SK-N-SH (cell line): ENCODE measurements around the gene GSG1L. TPM values are rescaled to one million over a fixed set of nuclear protein-coding genes. Genes with fewer than 3 reads are reported as not detected.

ENCODE experiments used
- CTCF ChIA-PET: fragments of 300-600, 350-600 bp; formaldehyde crosslinking; extraction: SDS; loops from one replicate; lab custom pipeline; 2021; lab: Yijun Ruan, JAX
- POLR2A ChIA-PET: fragments of 350-600 bp; sonication (Branson Sonifier 250); formaldehyde crosslinking; extraction: SDS; loops from one replicate; lab custom pipeline; 2020; ENCODE audit warnings: antibody characterized with exemption, inconsistent platforms; lab: Yijun Ruan, JAX
- DNase-seq: peaks from one replicate; pipeline ENCODE4 v3.0.0; 2012
- H2AFZ ChIP-seq: fragments of 200-600 bp; sonication (generic); 2 replicates; pipeline ENCODE4 v1.8.1; 2016; ENCODE audit warnings: antibody characterized with exemption, mild to moderate bottlenecking, low read depth
- H3F3A ChIP-seq: fragments of 200-600 bp; sonication (generic); replicated peaks from 2 replicates; pipeline ENCODE3; 2016; ENCODE audit warnings: antibody characterized with exemption, mild to moderate bottlenecking; ENCODE audit not compliant: insufficient read depth
- H3K27ac ChIP-seq, 2 experiments: fragments of 200-500 bp in 1 of 2; fragments of 200-600 bp in 1 of 2; sonication (Bioruptor generic) in 1 of 2; sonication (generic), shearing (Covaris generic) in 1 of 2; 2 replicates each; pipeline versions ENCODE4 v1.5.1 to v1.6.1; 2014 to 2016; ENCODE audit warnings: low read depth in 2 of 2, inconsistent platforms in 1 of 2, low read length in 1 of 2, mild to moderate bottlenecking in 1 of 2, mixed read lengths in 1 of 2
- H3K27me3 ChIP-seq: fragments of 200-600 bp; sonication (generic), shearing (Covaris generic); 2 replicates; pipeline ENCODE4 v1.6.1; 2016; ENCODE audit warnings: mixed run types; ENCODE audit not compliant: insufficient read depth
- H3K36me3 ChIP-seq, 2 experiments: fragments of 200-500 bp in 1 of 2; fragments of 200-600 bp in 1 of 2; sonication (Bioruptor generic) in 1 of 2; sonication (generic) in 1 of 2; replicated peaks in 1 of 2; 2 replicates each; pipeline versions ENCODE3 to v1.5.1; 2014 to 2016; ENCODE audit warnings: low read length in 1 of 2, mild to moderate bottlenecking in 1 of 2; ENCODE audit not compliant: insufficient read depth in 2 of 2, control insufficient read depth in 1 of 2
- H3K4me1 ChIP-seq, 2 experiments: fragments of 200-500 bp in 1 of 2; fragments of 200-600 bp in 1 of 2; sonication (Bioruptor generic) in 1 of 2; sonication (generic), shearing (Covaris generic) in 1 of 2; 2 replicates each; pipeline versions ENCODE4 v1.5.1 to v1.6.1; 2014 to 2016; ENCODE audit warnings: low read depth in 1 of 2, low read length in 1 of 2, mixed run types in 1 of 2; ENCODE audit not compliant: insufficient read depth in 2 of 2, control insufficient read depth in 1 of 2
- H3K4me2 ChIP-seq: fragments of 200-600 bp; sonication (generic), shearing (Covaris generic); 2 replicates; pipeline ENCODE4 v1.6.1; 2017; ENCODE audit warnings: mixed run types
- H3K4me3 ChIP-seq, 2 experiments: fragments of 200-500 bp in 1 of 2; fragments of 200-600 bp in 1 of 2; sonication (Bioruptor generic) in 1 of 2; sonication (generic), shearing (Covaris generic) in 1 of 2; 2 replicates each; pipeline versions ENCODE4 v1.5.1 to v1.8.1; 2014 to 2016; ENCODE audit warnings: low read depth in 2 of 2, inconsistent platforms in 1 of 2, low read length in 1 of 2, mild to moderate bottlenecking in 1 of 2, mixed read lengths in 1 of 2, moderate library complexity in 1 of 2
- H3K79me2 ChIP-seq: fragments of 200-600 bp; sonication (generic); 2 replicates; pipeline ENCODE4 v1.8.1; 2017; ENCODE audit warnings: mild to moderate bottlenecking; ENCODE audit not compliant: insufficient read depth
- H3K9ac ChIP-seq: fragments of 200-600 bp; sonication (generic); 2 replicates; pipeline ENCODE4 v1.6.1; 2017; ENCODE audit warnings: mixed run types
- H3K9me2 ChIP-seq: fragments of 200-600 bp; sonication (generic); 2 replicates; pipeline ENCODE4 v1.6.1; 2017; ENCODE audit warnings: mixed run types
- H3K9me3 ChIP-seq: fragments of 200-600 bp; sonication (generic); 2 replicates; pipeline ENCODE4 v1.6.1; 2017; ENCODE audit warnings: mixed run types, mild to moderate bottlenecking, moderate library complexity
- H4K20me1 ChIP-seq: fragments of 200-600 bp; sonication (generic); 2 replicates; pipeline ENCODE4 v1.6.1; 2017; ENCODE audit warnings: mild to moderate bottlenecking, mixed run types; ENCODE audit not compliant: insufficient read depth
- CHD2 ChIP-seq: fragments of 150-350 bp; IDR thresholded peaks from 2 replicates; pipeline ENCODE4 v1.6.1; 2018; ENCODE audit warnings: low read length; ENCODE audit not compliant: partially characterized antibody
- ELF1 ChIP-seq: IDR thresholded peaks from 2 replicates; pipeline ENCODE4 v1.4.0; 2012
- EP300 ChIP-seq, 2 experiments: IDR thresholded peaks; 2 replicates each; pipeline versions ENCODE4 v1.4.0 to v1.6.1; 2012; ENCODE audit warnings: borderline replicate concordance in 1 of 2, low read depth in 1 of 2, low read length in 1 of 2
- FOSL2 ChIP-seq: IDR thresholded peaks from 2 replicates; pipeline ENCODE4 v1.4.0; 2012; ENCODE audit warnings: low read depth, mild to moderate bottlenecking, moderate library complexity, borderline replicate concordance
- PBX3 ChIP-seq: IDR thresholded peaks from 2 replicates; pipeline ENCODE4; 2012
- RCOR1 ChIP-seq: fragments of 150-350 bp; IDR thresholded peaks from 2 replicates; pipeline ENCODE4 v1.6.1; 2017; ENCODE audit warnings: antibody characterized with exemption, low read length
- RFX5 ChIP-seq: IDR thresholded peaks from 2 replicates; pipeline ENCODE4 v1.6.1; 2012; ENCODE audit warnings: mild to moderate bottlenecking, improper control_type of control experiment, low read length
- SIN3A ChIP-seq: IDR thresholded peaks from 2 replicates; pipeline ENCODE4 v1.6.1; 2012; ENCODE audit warnings: low read depth, mild to moderate bottlenecking, low read length, moderate library complexity, borderline replicate concordance
- TAF1 ChIP-seq: IDR thresholded peaks from 2 replicates; pipeline ENCODE4 v1.6.1; 2012; ENCODE audit warnings: low read depth, mild to moderate bottlenecking, low read length, moderate library complexity, borderline replicate concordance
- YY1 ChIP-seq: IDR thresholded peaks from 2 replicates; pipeline ENCODE4 v1.4.0; 2012; ENCODE audit warnings: low read depth, mild to moderate bottlenecking
- WGBS: methylation state at CpG from one replicate; pipeline ENCODE4 v1.1.6; 2017; ENCODE audit warnings: low lambda C conversion rate; 5-methylcytosine and 5-hydroxymethylcytosine counted together
- polyA plus RNA-seq, 3 experiments: library from polyadenylated mRNA; depleted of rRNA; stranded (reverse); fragments of >200 nt; gene quantifications; 2 replicates each; pipeline ENCODE4 v1.2.3, GENCODE V29; 2012
- TF ChIP-seq, protein P1 (sequence below): fragments of 150-350 bp; IDR thresholded peaks from 2 replicates; pipeline ENCODE4 v1.6.1; 2016; ENCODE audit warnings: mild to moderate bottlenecking, low read depth, low read length

GSG1L gene
- polyA plus RNA-seq, 1 of the 3 experiments (the other 2 are of a cell fraction) = not detected

DNA sequence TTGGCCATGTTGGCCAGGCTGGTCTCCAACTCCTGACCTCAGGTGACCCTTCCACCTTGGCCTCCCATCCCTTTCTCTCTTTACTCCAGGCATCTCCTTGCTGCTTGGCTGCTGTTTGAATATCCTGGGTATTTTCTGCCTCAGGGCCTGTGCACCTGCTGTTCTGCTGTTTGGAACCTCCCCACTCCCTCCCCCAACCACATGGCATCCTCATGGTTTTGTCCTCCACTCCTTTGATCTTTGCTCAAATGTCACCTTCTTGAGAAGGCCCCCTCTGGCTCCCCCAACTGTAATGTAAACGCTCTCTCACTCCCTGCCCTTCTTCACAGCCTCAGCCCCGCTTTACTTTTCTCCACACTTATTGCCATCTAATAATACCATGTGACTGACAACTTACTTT lies 152.0 kb downstream of the GSG1L start:
- no peak for TF ChIP-seq RFX5
- no peak for TF ChIP-seq SIN3A
- TF ChIP-seq PBX3 = no peak
- TF ChIP-seq ELF1 = no peak
- TF ChIP-seq TAF1 = no peak
- TF ChIP-seq CHD2 = no peak
- TF ChIP-seq, protein P1, sequence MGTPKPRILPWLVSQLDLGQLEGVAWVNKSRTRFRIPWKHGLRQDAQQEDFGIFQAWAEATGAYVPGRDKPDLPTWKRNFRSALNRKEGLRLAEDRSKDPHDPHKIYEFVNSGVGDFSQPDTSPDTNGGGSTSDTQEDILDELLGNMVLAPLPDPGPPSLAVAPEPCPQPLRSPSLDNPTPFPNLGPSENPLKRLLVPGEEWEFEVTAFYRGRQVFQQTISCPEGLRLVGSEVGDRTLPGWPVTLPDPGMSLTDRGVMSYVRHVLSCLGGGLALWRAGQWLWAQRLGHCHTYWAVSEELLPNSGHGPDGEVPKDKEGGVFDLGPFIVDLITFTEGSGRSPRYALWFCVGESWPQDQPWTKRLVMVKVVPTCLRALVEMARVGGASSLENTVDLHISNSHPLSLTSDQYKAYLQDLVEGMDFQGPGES = no peak
- TF ChIP-seq FOSL2 = no peak
- no peak for TF ChIP-seq YY1
- Histone ChIP-seq H3K27me3 (no peaks in the 10 kb centered on the region), H3K9me3 (no peaks in the 10 kb centered on the region), H3K27ac (no peak overlapping the region), H3K9me2 (no peaks in the 10 kb centered on the region), H3K4me1 (peaks cover 0 to 15% of the 10 kb centered on the region in 2 experiments; a peak in 1 of 4 replicates), H3K36me3 (no peaks in the 10 kb centered on the region), H3K9ac (no peak overlapping the region), H3F3A (no peaks in the 10 kb centered on the region), H4K20me1 (no peaks in the 10 kb centered on the region), H3K4me2 (no peak overlapping the region), H2AFZ (no peak overlapping the region), H3K79me2 (no peaks in the 10 kb centered on the region), H3K4me3 (no peak overlapping the region)
- WGBS = 25% methylated on average over 2 of the region's 2 CpGs
- CTCF ChIA-PET = interaction anchor here (1.0 kb wide), 1 partner anchor 18 kb away, joined by 3 read pairs; no protein-coding TSS in a partner anchor
- POLR2A ChIA-PET = no interaction called here
- DNase-seq = no peak

DNA sequence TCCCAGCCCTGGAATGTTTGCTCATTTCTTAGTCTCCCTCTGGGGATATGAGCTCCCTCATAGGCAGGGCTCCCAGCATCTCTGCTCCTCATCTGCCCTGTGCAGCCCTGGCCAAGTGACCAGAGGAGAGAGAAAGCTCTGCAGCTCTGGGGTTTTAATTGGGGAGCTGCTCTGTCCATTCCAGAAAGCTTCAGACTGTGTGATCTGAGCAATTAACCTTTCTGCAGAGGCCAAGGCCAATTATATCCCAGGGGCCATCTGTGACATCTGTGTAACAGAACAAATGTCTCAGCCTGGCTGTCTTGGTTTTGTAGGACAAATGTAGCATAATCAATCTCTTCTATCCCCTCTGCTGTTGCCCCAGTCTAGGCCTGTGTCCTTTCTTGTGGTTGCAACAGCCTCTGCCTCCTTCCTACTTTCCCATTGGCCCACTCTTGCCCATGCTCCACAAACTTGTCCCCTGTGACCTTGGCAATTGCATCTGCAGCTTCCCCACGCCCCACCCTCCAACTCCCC lies 156.0 kb downstream of the GSG1L start:
- ChIA-PET CTCF (interaction anchor here (1.0 to 2.6 kb wide), 7 partner anchors 9 to 163 kb away, joined by 3 to 7 read pairs (median 5); no protein-coding TSS in a partner anchor), POLR2A (no interaction called here)
- Histone ChIP-seq H3K27ac (peak overlapping the region in 1 of 2 experiments; percentile 51; a peak in 2 of 4 replicates), H4K20me1 (no peaks in the 10 kb centered on the region), H3K9me3 (no peaks in the 10 kb centered on the region), H3K79me2 (no peaks in the 10 kb centered on the region), H3K4me3 (no peak overlapping the region), H3K27me3 (no peaks in the 10 kb centered on the region), H2AFZ (no peak overlapping the region), H3K4me1 (peaks cover 0 to 15% of the 10 kb centered on the region in 2 experiments; a peak in 1 of 4 replicates), H3F3A (no peaks in the 10 kb centered on the region), H3K36me3 (no peaks in the 10 kb centered on the region)
- peak; percentile 47 for DNase-seq
- whole genome bisulfite sequencing = 8% methylated on average over 1 of the region's 1 CpG
- no peak for TF ChIP-seq YY1
- TF ChIP-seq RCOR1 = peak; percentile 74
- TF ChIP-seq CHD2 = peak; percentile 31
- TF ChIP-seq EP300 (IDR thresholded peaks at IDR 0.05; ENCODE audit: borderline replicate concordance in 1 of 2, low read depth in 1 of 2, low read length in 1 of 2) = peak in 1 of 2 experiments; percentile 31; a peak in 1 of 4 replicates
- TF ChIP-seq, all 33 proteins: peak for 3
- H3K9ac ChIP-seq = no peak overlapping the region
- H3K4me2 ChIP-seq = no peak overlapping the region
- H3K9me2 ChIP-seq = no peaks in the 10 kb centered on the region
